GM21717 (cell line): Measurements from ENCODE around the gene CERK.

Experiments
- ATAC-seq: cut with Tn5 transposase; IDR thresholded peaks from one replicate; pipeline ENCODE4 v1.9.1; 2021; ENCODE audit warnings: mild to moderate bottlenecking, moderate library complexity; ENCODE audit not compliant: unreplicated experiment

Gene CERK

GRCh38 chr22:46664301-46664855 lies 73.7 kb downstream of the CERK start:
- ATAC-seq = no peak

DNA sequence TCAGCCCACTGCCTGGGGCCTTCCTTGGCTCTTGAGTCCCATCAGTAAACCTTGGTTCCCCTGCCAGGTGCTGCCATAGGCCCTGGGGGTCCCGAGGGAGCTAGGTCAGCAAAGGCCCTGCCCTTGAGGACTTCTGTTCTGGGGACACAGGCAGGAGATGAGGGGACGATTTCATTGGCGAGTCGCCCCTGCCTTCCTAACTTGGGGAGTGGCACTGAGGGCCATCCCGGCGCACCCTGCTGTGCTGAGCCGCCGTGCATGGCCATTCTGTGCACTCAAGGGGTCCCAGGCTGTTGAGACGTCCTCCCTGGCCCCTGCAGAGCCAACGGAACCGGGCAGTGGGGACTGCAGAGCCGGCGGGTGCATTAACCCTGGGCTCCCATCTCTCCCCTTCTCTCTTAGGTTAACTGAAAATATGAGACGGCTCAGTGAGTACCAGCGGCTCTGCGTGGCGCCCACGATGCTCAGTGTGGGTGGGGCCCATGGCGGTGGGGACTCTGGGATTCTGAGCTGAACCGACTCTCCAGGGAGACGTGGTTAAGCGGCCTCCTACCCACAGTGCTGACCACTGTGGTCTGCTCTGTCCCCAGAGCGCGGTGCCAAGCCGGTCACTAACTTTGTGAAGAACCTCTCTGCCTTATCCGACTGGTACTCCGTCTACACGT lies 74.5 kb downstream of the CERK start:
- no peak for ATAC-seq

GRCh38 chr22:46663001-46663400 lies 75.1 kb downstream of the CERK start:
- ATAC-seq = no peak

- no peak for ATAC-seq
Measured at GRCh38 chr22:46662226-46662625, 75.8 kb downstream of the CERK start.

DNA sequence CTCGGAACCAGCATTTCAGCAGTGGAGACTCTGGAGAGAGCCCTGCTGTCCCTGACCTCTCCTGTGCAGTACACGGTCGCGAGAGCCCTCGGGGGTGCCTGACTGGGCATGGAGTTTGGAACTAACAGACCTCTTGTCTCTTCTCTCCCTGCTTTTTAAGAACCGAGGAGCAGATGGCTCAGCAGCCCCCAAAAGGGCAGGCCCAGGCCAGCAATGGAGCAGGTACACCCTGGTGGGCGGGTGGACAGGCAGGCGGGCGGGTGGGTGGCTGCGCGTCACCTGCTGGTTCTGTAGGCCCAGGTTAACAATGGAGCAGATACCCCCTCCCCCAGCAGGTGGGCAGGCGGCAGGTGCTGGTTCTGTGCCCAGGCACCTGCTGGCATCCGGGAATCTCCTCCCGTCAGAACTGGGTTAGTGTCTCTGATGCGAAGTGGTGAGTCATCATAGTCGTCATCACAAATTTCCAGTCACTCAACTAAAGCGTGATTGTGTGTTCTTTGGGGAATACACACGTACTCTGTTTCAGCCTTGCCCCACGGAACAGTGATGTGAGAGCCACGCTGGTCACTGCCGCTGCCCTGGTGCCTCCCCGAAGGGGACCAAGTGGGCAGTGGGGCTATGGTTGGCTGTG lies 76.7 kb downstream of the CERK start:
- no peak for ATAC-seq

DNA sequence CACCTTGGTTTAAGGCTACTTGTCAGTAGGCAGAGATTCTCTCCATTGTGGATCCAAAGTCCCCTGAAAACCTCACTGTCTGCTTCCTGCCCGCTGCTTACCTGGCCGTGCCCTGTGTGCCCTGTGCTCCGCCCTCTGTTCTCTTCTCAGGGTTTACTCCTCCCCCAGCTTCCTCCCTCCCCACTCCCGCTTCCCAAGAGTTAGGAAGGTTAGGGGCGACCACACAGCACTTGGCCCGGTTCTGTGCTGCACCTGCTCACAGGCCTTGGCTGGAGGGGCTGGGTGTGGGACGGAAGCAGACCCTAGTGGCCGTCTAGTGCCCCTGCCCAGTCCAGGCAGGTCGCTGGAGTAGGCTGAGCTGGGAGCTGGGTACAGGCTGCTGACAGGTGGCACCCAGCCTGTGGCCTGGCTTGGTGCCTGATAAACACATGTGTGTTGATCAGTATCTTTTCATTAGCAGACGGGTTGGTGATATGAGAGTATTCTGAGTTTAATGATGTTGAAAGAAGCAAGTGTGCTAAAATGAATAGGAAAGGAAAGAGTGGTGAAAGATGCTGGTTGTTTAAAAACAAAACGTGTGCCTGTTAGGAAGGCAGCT lies 77.3 kb downstream of the CERK start:
- ATAC-seq = no peak

GRCh38 chr22:46659791-46660186 lies 78.3 kb downstream of the CERK start:
- ATAC-seq = no peak

DNA sequence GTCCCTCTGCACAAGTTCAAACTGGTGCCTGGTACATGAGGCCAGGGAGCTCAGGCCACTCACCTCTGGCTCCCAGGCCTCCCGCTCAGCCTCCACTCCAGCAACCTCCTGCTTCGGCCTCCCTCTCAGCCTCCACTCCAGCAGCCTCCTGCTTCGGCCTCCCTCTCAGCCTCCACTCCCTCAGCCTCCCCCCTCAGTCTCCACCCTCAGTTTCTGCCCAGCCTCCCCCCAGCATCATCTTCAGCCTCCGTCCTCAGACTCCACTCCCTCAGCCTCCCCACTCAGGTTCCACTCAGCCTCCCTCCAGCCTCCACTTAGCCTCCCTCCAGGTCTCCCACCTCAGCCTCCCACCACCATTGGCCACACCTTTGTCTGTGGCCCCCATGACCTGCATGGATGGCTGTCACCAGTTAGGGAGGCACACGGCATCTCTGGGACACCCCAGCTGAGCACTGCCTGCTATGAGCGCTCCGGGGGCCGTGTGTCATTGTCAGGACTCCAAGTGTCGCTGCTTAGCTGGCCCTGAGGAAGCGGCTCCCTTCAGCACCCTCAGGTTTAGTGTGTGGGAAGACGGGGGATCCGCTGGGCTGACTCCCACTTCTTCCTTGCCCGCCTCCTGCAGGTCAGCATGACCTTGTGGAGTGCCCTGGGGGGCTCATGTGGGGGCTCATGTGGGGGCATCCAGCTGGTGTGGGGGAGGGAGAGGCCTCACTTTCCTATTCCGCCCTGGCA lies 78.8 kb downstream of the CERK start:
- ATAC-seq = no peak

DNA sequence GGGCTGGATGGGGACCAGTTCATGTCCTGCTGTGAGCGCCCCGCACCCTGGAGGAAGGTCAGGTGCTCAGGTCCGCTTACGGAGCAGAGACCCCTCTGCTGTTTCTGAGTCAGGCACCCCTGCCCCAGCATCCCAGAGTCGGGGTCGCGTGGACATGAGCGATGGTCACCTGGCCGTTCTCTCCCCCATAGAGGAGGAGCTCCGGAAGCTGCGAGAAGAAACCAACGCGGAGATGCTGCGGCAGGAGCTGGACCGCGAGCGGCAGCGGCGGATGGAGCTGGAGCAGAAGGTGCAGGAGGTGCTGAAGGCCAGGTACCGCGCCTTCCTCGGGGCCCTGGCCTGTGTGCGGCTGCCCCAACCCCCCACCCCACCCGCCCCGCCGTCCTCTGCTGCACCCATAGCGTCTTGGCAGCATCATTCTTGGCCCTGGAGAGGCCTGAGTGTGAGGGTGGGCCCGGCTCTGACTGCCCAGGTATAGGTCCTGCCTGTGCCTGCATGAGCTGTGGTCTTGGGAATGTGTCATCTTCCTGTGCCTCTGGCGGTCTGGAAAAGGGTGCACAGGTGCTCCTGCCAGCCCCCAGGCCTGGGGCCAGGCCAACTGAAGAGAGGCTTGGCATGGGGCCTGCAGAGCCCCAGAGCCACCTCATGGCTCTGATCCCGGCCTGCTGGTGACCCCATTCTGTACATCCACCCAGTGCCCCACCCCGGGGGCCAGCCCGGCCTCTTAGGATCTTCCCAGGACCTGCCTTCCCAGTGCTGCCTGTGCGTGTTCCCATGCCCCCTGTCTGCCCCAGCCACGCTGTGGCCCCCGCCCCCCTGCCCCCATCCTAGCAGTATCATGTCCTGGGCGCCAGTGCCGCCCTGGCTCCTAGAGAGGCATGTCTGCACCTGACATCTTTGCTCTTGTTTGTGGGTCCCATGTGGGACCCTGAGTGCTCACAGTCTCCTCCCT lies 79.8 kb downstream of the CERK start:
- no peak for ATAC-seq

DNA sequence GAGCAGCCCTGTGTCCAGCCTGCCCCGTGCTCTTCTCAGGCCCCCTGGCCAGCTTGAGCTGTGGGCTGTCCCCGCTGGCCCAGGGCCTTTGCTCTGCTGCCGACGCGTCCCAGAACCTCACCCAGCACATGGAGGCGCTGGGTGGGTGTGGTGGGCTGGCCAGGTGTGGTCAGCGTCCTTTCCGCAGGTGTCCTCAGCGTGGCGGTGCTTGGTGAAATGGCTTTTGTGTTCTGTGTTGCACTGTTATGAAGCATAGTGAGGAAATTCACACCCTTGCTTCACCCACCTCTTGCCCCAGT lies 80.4 kb downstream of the CERK start:
- ATAC-seq = no peak

- no peak for ATAC-seq
Measured at GRCh38 chr22:46656856-46657654, 81.0 kb downstream of the CERK start.

DNA sequence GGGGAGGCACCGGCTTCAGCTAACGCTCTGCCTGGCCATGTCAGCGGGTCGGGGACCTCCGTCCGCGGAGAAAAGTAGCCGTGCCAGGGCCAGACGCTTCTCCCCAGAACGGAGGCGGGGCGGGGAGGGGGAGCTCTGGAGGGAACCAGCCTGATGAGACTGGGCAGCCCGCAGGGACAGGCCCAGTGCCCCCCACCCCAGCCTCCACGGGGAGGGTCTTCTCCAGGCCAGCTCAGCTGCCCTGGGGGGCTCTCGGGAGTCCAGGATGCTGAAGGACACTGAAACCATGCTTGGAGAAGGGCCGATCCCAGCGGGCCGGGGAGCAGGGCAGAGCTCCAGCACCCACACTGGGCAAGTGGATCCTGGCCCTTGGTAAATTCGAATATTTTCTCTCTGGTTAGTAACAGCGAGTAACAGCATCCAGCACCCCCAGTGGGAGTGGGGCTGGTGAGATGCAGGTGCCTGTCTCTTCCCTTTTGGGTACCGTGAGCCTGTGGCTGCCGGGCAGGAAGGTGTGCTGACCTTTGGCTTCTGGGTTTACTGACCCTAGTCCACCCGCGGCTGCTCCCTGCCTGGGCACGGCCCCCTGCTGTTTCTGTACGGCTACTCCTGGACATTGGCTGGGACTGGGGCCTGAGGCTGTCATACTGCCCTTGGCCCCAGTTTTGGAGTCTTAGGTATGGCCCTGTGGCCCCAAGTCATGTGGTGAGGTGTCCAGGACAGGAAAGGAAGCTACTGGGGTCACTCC lies 82.0 kb downstream of the CERK start:
- no peak for ATAC-seq

- ATAC-seq = no peak
Measured at GRCh38 chr22:46654927-46655595, 83.0 kb downstream of the CERK start.

- ATAC-seq = no peak
Measured at GRCh38 chr22:46654426-46654825, 83.6 kb downstream of the CERK start.

DNA sequence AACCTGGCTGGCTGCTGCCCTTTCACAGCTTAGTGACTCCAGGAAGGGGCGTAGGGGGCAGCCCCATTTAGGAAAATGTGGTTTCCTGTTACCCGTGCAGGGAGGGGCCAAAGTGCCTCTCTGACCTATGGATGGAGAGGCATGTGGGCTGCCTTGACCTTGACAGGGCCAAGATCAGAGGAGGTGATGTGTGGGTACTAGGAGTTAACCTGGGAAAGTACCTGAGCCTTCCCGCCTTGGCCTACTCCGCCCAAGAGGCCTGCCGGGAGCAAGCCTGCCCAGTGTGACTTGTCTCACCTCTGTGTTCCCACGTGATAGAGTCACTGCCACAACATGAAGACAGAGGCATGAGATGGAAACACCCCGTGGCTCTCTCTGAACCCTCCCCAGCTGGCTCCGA lies 84.5 kb downstream of the CERK start:
- no peak for ATAC-seq

DNA sequence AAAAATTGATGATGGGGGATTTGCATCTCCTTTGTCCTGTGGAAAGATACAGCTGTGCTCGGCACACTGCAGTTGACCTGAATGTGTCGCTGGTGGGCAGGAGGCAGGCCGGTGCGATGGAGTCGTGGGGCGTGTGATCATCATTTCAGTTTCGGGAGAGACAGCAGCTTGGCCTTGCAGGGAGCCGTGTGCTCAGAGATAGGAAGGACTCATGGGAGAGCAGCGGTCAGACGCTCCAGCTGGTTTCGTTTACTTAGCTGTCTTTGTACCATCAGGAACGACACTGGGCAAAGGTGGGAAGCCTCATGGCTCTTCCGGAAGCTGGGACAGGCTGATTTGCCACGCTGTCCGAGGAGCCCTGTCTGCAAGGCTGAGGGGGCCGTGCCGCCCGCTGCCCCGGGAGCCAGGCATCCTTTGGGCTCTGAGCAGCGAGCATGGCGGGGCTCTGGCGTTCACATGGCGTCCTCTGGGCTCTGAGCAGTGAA lies 85.2 kb downstream of the CERK start:
- ATAC-seq = no peak

- ATAC-seq = no peak
Measured at GRCh38 chr22:46652081-46652846, 85.8 kb downstream of the CERK start.

DNA sequence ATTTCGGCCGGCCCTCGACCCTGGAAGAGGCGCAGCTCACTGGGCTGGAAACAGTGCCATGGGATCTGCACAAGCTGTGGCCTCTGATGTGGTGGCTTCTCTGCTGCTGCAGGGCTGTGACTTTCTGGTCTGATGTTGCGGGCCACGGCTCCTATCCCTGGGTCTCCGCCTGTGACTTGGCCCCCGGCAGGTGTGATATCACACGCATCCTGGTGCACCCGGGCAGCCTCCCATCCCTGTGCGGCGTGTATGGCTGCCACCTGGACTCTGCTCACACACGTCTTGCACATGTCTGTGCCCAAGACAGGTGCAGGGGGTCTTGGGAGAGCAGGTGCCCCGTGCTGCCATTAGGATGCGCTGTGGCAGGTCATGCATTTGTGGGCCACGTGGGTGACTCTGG lies 86.7 kb downstream of the CERK start:
- no peak for ATAC-seq
